NK-92 treated with Interleukin-12 subunit alpha and Interleukin-12 subunit beta, amount 100 ng/mL, for 24 hours (cell line): ENCODE measurements around the gene KCND2.

Source experiments
- DNase-seq: peaks from one replicate; lab custom pipeline; 2025; lab: John Stamatoyannopoulos, UW

Gene KCND2

GRCh38 chr7:120703585-120704240 lies 430.7 kb downstream of the KCND2 start:
- no peak for DNase-seq

GRCh38 chr7:120709252-120709971 lies 436.4 kb downstream of the KCND2 start:
- no peak for DNase-seq

GRCh38 chr7:120709972-120710320 lies 437.0 kb downstream of the KCND2 start:
- DNase-seq, result no peak

- no peak for DNase-seq
Measured at GRCh38 chr7:120714945-120715344, 442.0 kb downstream of the KCND2 start.

- no peak for DNase-seq
Measured at GRCh38 chr7:120716307-120716706, 443.3 kb downstream of the KCND2 start.

GRCh38 chr7:120717166-120717565 lies 444.2 kb downstream of the KCND2 start:
- DNase-seq, result no peak

GRCh38 chr7:120718361-120718760 lies 445.4 kb downstream of the KCND2 start:
- no peak for DNase-seq

GRCh38 chr7:120720317-120720716 lies 447.3 kb downstream of the KCND2 start:
- DNase-seq, result no peak

- no peak for DNase-seq
Measured at GRCh38 chr7:120723465-120724385, 450.8 kb downstream of the KCND2 start.

- DNase-seq, result no peak
Measured at GRCh38 chr7:120724448-120724847, 451.5 kb downstream of the KCND2 start.

GRCh38 chr7:120724955-120725354 lies 452.0 kb downstream of the KCND2 start:
- DNase-seq, result no peak

- no peak for DNase-seq
Measured at GRCh38 chr7:120725376-120726039, 452.5 kb downstream of the KCND2 start.

- no peak for DNase-seq
Measured at GRCh38 chr7:120729245-120729644, 456.3 kb downstream of the KCND2 start.

GRCh38 chr7:120731271-120731670 lies 458.3 kb downstream of the KCND2 start:
- DNase-seq, result no peak

GRCh38 chr7:120732256-120732655 lies 459.3 kb downstream of the KCND2 start:
- no peak for DNase-seq

GRCh38 chr7:120733143-120733542 lies 460.2 kb downstream of the KCND2 start:
- no peak for DNase-seq

GRCh38 chr7:120733835-120734234 lies 460.9 kb downstream of the KCND2 start:
- no peak for DNase-seq

- DNase-seq, result no peak
Measured at GRCh38 chr7:120735791-120736190, 462.8 kb downstream of the KCND2 start.

GRCh38 chr7:120738816-120739215 lies 465.8 kb downstream of the KCND2 start:
- DNase-seq, result no peak

GRCh38 chr7:120740348-120740747 lies 467.4 kb downstream of the KCND2 start:
- no peak for DNase-seq

- DNase-seq, result no peak
Measured at GRCh38 chr7:120741371-120742042, 468.5 kb downstream of the KCND2 start.

GRCh38 chr7:120742372-120742771 lies 469.4 kb downstream of the KCND2 start:
- DNase-seq, result no peak
